Measurements from ENCODE around the gene FXYD5.

Gene FXYD5

GRCh38 chr19:35169221-35169995, 14.9 kb downstream of the FXYD5 start:
- no peak for ATAC-seq
- no peak for TF ChIP-seq OSR1 (CRISPR knock-in tag; IDR thresholded peaks at IDR 0.05)
- TF ChIP-seq TSHZ2 (CRISPR knock-in tag; IDR thresholded peaks at IDR 0.05), result no peak
- no peak for TF ChIP-seq PATZ1 (CRISPR knock-in tag; IDR thresholded peaks at IDR 0.05; ENCODE audit: borderline replicate concordance)
- TF ChIP-seq ZFP3 (CRISPR knock-in tag; IDR thresholded peaks at IDR 0.05), result no peak
- TF ChIP-seq ZNF565 (CRISPR knock-in tag; conservative IDR thresholded peaks at IDR 0.05; ENCODE audit: low read depth), result no peak
- TF ChIP-seq ZNF8 (CRISPR knock-in tag; IDR thresholded peaks at IDR 0.05), result no peak
- TF ChIP-seq POU6F1 (CRISPR knock-in tag; IDR thresholded peaks at IDR 0.05; ENCODE audit: borderline replicate concordance, low read depth), result no peak
- no peak for TF ChIP-seq ISL1 (CRISPR knock-in tag; IDR thresholded peaks at IDR 0.05)
- TF ChIP-seq ARNTL (CRISPR knock-in tag; IDR thresholded peaks at IDR 0.05; ENCODE audit: borderline replicate concordance, low read depth), result no peak
- TF ChIP-seq ESRRG (CRISPR knock-in tag; IDR thresholded peaks at IDR 0.05), result no peak
- TF ChIP-seq TOX (CRISPR knock-in tag; IDR thresholded peaks at IDR 0.05; ENCODE audit: borderline replicate concordance), result no peak
- no peak for TF ChIP-seq TCF4 (CRISPR knock-in tag; IDR thresholded peaks at IDR 0.05; ENCODE audit: borderline replicate concordance)

GRCh38 chr19:35170359-35171061, 16.0 kb downstream of the FXYD5 start:
- ATAC-seq, result no peak
- no peak for TF ChIP-seq ZNF70 (CRISPR knock-in tag; IDR thresholded peaks at IDR 0.05)

GRCh38 chr19:35171730-35172129, 17.2 kb downstream of the FXYD5 start:
- TF ChIP-seq TCF4 (CRISPR knock-in tag; IDR thresholded peaks at IDR 0.05; ENCODE audit: borderline replicate concordance) (no peak), ISL1 (CRISPR knock-in tag; IDR thresholded peaks at IDR 0.05) (no peak), ZNF565 (CRISPR knock-in tag; conservative IDR thresholded peaks at IDR 0.05; ENCODE audit: low read depth) (no peak), ZFP3 (CRISPR knock-in tag; IDR thresholded peaks at IDR 0.05) (no peak)
- no peak for ATAC-seq

- no peak for ATAC-seq
- TF ChIP-seq CSRNP3 (CRISPR knock-in tag; IDR thresholded peaks at IDR 0.05) (no peak), BACH2 (CRISPR knock-in tag; IDR thresholded peaks at IDR 0.05; ENCODE audit: borderline replicate concordance) (no peak), OSR1 (CRISPR knock-in tag; IDR thresholded peaks at IDR 0.05) (no peak), ISL1 (CRISPR knock-in tag; IDR thresholded peaks at IDR 0.05) (no peak), PATZ1 (CRISPR knock-in tag; IDR thresholded peaks at IDR 0.05; ENCODE audit: borderline replicate concordance) (no peak), RARB (CRISPR knock-in tag; IDR thresholded peaks at IDR 0.05) (no peak), TOX (CRISPR knock-in tag; IDR thresholded peaks at IDR 0.05; ENCODE audit: borderline replicate concordance) (no peak), GLIS3 (CRISPR knock-in tag; IDR thresholded peaks at IDR 0.05) (no peak), TCF4 (CRISPR knock-in tag; IDR thresholded peaks at IDR 0.05; ENCODE audit: borderline replicate concordance) (no peak), CREB5 (CRISPR knock-in tag; IDR thresholded peaks at IDR 0.05; ENCODE audit: low read depth) (no peak), POU6F1 (CRISPR knock-in tag; IDR thresholded peaks at IDR 0.05; ENCODE audit: borderline replicate concordance, low read depth) (no peak)
Measured at GRCh38 chr19:35174226-35174625, 19.7 kb downstream of the FXYD5 start.

Measured in SK-N-SH treated with all-trans-retinoic acid at 6 μM for 48 hours (cell line).